GM19099 (cell line): Measurements from ENCODE around the gene INO80C.

Experiments used
- POLR2A ChIP-seq: IDR thresholded peaks from 3 replicates; pipeline ENCODE4 v1.6.1; 2011; ENCODE audit warnings: low read depth; ENCODE audit not compliant: insufficient read length; ENCODE audit errors: extremely low read depth

Gene INO80C

DNA sequence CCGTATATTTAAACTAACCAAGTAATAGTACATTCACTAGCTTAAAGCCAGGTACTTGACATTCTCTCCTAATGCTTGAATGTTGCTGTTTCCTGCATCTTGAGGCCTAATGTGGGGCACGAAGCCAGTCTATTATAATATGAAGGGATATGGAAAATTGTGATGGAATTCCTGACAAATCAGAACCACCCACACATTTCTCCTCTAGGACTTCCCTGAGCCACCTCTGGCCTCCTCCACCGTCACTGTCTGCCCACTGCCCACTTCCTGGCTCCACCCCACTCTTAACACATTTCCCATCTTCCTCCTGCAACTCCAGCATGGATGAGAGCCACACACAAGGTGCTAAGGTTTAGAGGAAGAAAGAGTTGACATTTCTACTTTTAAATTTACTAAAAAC, 19.0 kb upstream of the INO80C start:
- no peak for TF ChIP-seq POLR2A

GRCh38 chr18:35516351-35516750, 18.6 kb upstream of the INO80C start:
- no peak for TF ChIP-seq POLR2A

DNA sequence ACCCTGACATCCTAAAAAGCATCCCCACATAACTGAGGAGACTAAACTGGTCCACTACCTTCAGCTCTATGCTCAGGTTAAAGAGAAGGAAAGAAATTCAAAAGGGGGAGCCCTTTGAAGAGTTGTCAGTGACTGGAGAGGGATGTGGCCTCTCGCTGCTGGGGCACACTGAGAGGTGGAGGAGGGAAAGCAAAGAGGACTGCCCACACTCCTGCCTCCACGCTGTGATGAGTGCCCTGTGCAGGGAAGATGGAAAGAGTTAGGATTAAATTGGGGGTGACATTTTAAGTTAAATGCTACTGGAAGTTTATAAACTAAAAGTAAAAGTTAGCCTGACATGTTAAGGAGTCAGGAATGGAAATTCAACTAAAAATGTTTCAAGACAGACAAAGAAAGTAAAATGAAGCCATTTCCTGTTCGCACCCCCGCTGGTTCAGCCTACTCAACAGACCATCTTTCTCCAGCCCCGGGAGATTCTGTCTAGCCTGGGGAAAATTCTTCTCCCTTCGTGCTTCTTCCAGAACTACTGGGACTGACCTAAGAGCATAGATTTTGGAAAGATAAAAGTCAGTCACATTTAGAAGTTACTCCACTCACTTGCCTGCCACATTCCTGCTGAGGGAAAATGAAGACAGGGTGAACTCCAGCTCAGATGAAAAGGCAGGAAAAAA, 17.8 kb upstream of the INO80C start:
- no peak for TF ChIP-seq POLR2A

- no peak for TF ChIP-seq POLR2A
Observed at GRCh38 chr18:35514752-35515459, 17.1 kb upstream of the INO80C start.

DNA sequence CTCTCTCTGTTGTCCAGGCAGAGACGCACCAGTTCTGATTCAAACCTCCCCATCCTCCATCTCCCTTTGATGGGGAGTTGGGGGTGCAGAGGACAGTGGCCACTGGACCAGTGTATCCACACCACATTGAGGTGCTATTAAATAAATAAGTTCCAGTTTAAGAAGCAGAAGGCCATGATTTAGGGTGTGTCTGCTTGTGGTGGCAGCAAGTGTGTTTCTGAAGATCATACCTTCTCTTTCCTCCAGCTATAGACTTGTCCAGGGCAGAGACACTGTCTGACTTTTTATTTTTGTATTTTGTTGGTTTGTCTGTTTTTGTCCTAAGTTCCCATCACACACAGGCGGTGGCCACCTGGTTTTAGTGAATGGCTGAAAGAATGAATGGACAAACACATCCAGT, 16.5 kb upstream of the INO80C start:
- TF ChIP-seq POLR2A: no peak

DNA sequence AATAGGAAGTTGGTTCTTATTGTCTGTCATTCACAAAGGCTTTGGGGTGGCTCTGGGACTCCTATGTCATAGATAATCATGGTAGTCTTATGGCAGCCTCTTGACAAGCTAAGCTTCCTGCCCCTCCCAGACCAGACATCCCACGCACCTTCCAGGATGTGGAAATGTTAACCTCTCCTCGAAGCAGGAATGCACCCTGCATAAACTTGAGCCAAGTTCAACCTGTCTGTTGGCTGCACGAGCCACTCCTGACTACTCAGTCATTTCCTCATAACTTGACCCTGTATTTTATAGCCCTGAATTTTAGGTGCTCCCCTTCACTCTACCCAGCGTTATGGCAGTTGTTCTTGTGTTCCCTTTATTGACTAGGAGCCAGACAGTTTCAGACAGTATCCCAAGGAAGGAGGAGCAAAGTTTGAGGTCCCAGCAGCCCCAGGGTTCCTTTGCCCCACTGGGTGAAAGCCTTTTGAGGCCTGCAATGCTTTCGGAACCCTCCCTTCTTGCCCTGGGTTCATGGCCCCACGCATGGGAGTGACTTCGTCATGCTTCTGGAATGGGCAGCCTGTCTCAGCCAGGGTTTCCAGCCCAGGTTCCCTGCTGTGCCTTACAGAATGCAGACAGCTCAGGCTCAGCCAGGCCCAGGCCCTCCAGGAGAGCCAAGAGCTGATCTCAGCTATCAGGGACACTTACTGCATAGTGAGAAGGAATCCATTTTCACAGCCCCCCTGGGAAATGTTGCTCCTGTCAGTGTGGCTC, 15.6 kb upstream of the INO80C start:
- TF ChIP-seq POLR2A: no peak

DNA sequence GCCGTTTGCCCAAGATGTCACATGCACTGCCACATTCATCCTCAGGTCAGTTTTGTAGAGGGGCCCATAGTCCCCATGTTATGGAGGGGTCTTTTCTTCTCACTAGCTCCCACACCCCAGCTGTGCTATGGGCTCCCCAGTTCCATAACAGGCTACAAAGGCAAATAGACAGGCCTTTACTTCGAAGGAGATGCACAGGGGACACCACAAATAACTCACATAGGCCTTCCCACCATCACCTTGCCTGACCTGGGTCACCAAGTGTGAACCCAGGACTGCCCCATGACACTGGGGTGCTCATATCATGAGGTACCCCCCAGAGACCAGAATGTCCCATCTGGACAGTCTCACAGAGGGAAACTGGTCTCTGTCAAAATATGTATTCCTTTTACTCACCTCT, 15.0 kb upstream of the INO80C start:
- TF ChIP-seq POLR2A: no peak

DNA sequence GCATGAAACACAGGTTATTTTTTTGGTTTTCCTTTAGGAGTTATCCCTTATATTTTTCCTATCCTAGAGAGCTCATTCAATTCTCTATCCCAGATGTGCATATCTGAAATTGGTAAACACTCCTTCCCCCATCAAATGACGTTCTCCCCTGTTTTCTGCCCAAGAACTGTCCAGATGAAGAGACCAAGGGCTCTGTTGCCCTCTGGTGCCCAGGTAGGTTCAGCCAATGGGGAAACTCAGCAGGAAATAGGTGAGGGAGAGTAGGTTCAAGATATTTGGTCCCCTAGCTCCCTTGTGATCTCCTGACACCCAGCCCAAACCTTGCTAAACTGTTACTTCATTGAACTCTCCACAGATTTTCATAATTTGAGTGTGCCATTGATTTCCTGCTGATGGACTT, 14.1 kb upstream of the INO80C start:
- no peak for TF ChIP-seq POLR2A

DNA sequence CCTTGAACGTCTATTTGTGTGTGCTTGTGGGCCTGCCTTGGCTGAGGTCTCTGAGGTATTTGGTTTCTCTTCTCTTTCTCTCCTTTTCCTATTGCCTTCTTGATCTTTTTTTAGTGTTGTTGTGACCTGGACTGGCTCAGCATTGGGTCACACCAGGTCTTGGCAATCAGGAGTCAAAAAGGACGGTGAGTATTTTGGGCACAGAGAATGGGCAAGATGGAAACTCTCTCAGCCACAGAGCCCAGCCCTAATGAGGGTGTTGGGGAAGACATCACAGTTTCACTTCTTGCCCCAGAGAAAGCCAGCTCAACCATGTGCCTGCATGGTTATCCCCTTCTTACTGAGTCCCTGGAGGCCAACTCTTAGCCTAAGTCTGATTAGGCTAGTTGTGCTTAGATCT, 13.7 kb upstream of the INO80C start:
- no peak for TF ChIP-seq POLR2A

- no peak for TF ChIP-seq POLR2A
Observed at GRCh38 chr18:35510076-35510651, 12.4 kb upstream of the INO80C start.

- no peak for TF ChIP-seq POLR2A
Observed at GRCh38 chr18:35508746-35509338, 11.1 kb upstream of the INO80C start.

DNA sequence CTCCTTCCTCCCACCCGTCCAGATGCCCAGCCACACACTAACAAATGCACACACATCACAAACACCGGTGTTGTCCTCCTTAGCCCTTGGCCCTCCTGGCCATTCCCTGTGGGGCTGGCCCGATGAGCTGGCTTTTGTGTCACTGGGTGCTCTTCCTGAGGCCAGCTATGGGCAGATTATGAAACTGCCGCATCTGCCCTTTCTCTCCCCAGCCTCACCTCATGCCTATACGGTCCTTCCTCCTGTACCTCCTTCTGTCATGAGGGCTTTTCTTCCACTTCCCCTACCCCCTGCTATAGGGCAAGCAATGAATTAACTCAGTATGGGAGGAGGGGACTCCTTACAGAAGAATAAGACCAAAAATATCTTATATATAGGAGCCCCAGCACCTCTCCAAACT, 10.3 kb upstream of the INO80C start:
- TF ChIP-seq POLR2A: no peak

- no peak for TF ChIP-seq POLR2A
Observed at GRCh38 chr18:35507623-35508022, 9.9 kb upstream of the INO80C start.

- no peak for TF ChIP-seq POLR2A
Observed at GRCh38 chr18:35507192-35507591, 9.4 kb upstream of the INO80C start.

DNA sequence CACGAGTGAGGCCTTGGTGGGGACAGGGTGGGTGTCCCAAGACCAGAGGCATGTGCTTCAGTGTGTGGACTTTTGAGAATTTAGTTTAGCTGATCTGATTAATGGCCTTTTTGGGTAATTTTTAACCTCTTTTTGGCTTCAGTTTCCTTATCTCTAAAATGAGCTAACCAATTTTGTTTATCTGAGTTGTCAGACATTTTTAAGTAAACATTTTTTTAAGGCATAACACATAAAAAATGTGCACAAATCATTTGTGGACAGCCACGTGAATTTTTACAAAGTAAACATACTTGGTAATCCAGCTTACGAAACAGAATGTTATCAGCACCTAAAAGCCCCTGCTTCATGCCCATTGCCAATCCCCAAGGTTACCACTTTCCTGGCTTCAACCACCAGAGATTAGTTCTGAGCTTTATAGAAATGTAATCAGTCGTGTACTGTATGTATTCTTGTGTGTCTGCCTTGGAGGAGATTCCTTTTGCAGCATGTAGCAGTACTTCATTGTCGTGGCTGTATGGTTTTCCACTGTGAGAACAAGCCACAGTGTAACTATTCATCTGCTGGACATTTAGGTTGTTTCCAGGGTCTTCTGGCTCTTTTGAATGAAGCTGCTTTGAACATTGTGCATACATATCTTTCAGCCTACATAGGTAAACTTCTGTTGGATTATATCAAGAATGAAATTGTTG, 8.4 kb upstream of the INO80C start:
- no peak for TF ChIP-seq POLR2A

- no peak for TF ChIP-seq POLR2A
Observed at GRCh38 chr18:35504996-35505395, 7.2 kb upstream of the INO80C start.
